OCI-LY3 (cell line): ENCODE data around the gene RCN2.

Experiments used
- H2AFZ ChIP-seq: fragments of 200-600, 300-600 bp; shearing (Covaris generic); 2 replicates; pipeline ENCODE4 v1.6.0; 2014; ENCODE audit warnings: antibody characterized with exemption, low read depth, low read length
- H3K27ac ChIP-seq: fragments of 200-600, 300-600 bp; sonication (generic); 2 replicates; pipeline ENCODE4 v1.5.1; 2014; ENCODE audit warnings: mild to moderate bottlenecking, low read length, moderate library complexity, mixed read lengths
- H3K27me3 ChIP-seq: fragments of 200-600, 300-600 bp; sonication (generic); 2 replicates; pipeline ENCODE4 v1.6.1; 2014; ENCODE audit warnings: low read depth, low read length, mixed read lengths
- H3K36me3 ChIP-seq: fragments of 200-600, 300-600 bp; sonication (generic); replicated peaks from 2 replicates; pipeline ENCODE3; 2014; ENCODE audit warnings: low read depth, low read length, mixed read lengths
- H3K4me1 ChIP-seq: fragments of 300-600, 200-600 bp; sonication (generic); 2 replicates; pipeline ENCODE4 v1.6.1; 2014; ENCODE audit warnings: low read length, mixed read lengths
- H3K4me2 ChIP-seq: fragments of 200-600, 300-600 bp; sonication (generic); 2 replicates; pipeline ENCODE4 v1.6.1; 2014; ENCODE audit warnings: low read length, mixed read lengths
- H3K4me3 ChIP-seq: fragments of 300-600, 200-600 bp; sonication (generic); 2 replicates; pipeline ENCODE4 v1.5.1; 2014; ENCODE audit warnings: antibody characterized with exemption, mild to moderate bottlenecking, low read length, moderate library complexity
- H3K79me2 ChIP-seq: fragments of 300-600, 200-600 bp; shearing (Covaris generic); 2 replicates; pipeline ENCODE4 v1.6.1; 2014; ENCODE audit warnings: mild to moderate bottlenecking, low read length, mixed read lengths
- H3K9ac ChIP-seq: fragments of 300-600, 200-600 bp; shearing (Covaris generic); 2 replicates; pipeline ENCODE4 v1.6.0; 2014; ENCODE audit warnings: mild to moderate bottlenecking, low read length, moderate library complexity
- H3K9me3 ChIP-seq: fragments of 200-600, 300-600 bp; shearing (Covaris generic); 2 replicates; pipeline ENCODE4 v1.6.1; 2014; ENCODE audit warnings: low read length, mixed read lengths; ENCODE audit not compliant: insufficient read depth
- H4K20me1 ChIP-seq: fragments of 200-600, 300-600 bp; sonication (generic); 2 replicates; pipeline ENCODE4 v1.6.1; 2016; ENCODE audit warnings: low read length, mixed read lengths; ENCODE audit not compliant: insufficient read depth
- EZH2phosphoT487 ChIP-seq: fragments of 200-600 bp; shearing (Covaris generic); IDR thresholded peaks from 2 replicates; pipeline ENCODE4 v1.6.1; 2018; ENCODE audit warnings: antibody characterized with exemption, mixed run types, low read depth
- TF ChIP-seq, protein P1 (sequence below): fragments of 200-600, 300-600 bp; sonication (generic); IDR thresholded peaks from 2 replicates; pipeline ENCODE4 v1.5.1; 2014; ENCODE audit warnings: antibody characterized with exemption, low read length, low read depth

RCN2 gene

DNA sequence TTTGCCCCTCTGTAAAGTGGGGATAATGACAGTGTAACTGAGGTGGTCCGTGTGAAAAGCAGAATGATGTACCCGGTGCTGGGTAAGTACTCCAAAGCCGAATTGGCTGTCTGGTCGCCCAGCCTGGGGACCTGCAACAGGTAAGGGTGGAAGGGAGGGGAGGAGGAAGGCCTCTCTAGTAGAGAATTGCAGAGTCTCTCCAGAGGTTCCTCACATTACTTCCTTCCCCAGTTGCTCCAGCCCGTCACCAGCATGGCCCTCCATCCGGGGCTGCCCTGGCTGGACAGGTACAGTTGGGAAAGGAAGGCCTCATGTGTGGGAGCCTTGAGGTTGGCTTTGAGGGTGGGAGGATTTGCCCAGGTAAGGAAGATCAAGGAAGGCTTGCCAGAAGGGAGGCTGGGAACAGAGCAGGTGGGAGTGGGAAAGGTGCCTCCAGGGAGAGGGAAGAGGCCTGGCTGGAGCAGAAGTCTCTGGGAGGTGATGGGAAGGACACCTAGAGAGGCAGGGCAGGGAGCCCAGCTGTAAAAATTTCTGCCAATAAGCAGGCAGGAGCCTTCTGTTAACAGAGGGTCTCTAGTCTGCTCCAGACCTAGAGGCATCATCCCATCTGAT is 61.7 kb downstream of the RCN2 start:
- Histone ChIP-seq H3K4me2 (peak overlapping the region; percentile 88), H3K36me3 (no peaks in the 10 kb centered on the region), H3K79me2 (peaks cover 18% of the 10 kb centered on the region), H2AFZ (0 out of 2 replicates have a peak overlapping the region, but pooled peaks have one; percentile 7), H3K4me3 (peak overlapping the region; percentile 9; the same call in 1 of the 2 replicates), H3K4me1 (peaks cover 86% of the 10 kb centered on the region), H4K20me1 (no peaks in the 10 kb centered on the region), H3K27me3 (no peaks in the 10 kb centered on the region), H3K27ac (peak overlapping the region; percentile 84), H3K9me3 (no peaks in the 10 kb centered on the region), H3K9ac (peak overlapping the region; percentile 77; the same call in 1 of the 2 replicates)
- TF ChIP-seq, protein P1, sequence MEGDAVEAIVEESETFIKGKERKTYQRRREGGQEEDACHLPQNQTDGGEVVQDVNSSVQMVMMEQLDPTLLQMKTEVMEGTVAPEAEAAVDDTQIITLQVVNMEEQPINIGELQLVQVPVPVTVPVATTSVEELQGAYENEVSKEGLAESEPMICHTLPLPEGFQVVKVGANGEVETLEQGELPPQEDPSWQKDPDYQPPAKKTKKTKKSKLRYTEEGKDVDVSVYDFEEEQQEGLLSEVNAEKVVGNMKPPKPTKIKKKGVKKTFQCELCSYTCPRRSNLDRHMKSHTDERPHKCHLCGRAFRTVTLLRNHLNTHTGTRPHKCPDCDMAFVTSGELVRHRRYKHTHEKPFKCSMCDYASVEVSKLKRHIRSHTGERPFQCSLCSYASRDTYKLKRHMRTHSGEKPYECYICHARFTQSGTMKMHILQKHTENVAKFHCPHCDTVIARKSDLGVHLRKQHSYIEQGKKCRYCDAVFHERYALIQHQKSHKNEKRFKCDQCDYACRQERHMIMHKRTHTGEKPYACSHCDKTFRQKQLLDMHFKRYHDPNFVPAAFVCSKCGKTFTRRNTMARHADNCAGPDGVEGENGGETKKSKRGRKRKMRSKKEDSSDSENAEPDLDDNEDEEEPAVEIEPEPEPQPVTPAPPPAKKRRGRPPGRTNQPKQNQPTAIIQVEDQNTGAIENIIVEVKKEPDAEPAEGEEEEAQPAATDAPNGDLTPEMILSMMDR, result no peak
- TF ChIP-seq EZH2phosphoT487, result no peak

DNA sequence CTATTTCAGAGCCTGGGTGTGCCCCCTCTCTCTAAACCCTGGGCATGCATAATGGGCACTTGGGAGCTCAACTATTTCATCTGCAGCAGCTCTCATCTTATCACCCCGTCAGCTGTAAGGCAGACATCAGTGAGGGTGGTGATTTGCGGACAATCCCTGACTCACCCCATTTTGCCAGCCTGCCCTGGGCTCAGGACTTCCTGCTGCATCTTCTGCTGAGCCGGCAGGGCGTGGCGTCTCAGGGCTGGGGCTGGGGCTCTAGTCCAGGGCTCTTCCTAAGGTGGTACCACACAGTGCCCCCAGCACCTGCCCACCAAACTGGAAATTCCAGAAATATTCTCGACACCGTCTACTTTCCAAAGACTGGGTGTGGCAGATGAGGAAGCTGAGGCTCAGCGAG is 62.5 kb downstream of the RCN2 start:
- peaks cover 18% of the 10 kb centered on the region for H3K79me2 ChIP-seq
- no peaks in the 10 kb centered on the region for H4K20me1 ChIP-seq
- H3K4me3 ChIP-seq, result peak overlapping the region; percentile 77
- no peak overlapping the region; the same call in 1 of the 2 replicates for H2AFZ ChIP-seq
- H3K27me3 ChIP-seq, result no peaks in the 10 kb centered on the region
- peak overlapping the region; percentile 77; the same call in 1 of the 2 replicates for H3K9ac ChIP-seq
- no peaks in the 10 kb centered on the region for H3K9me3 ChIP-seq
- H3K27ac ChIP-seq, result peak overlapping the region; percentile 84
- no peaks in the 10 kb centered on the region for H3K36me3 ChIP-seq
- TF ChIP-seq, protein P1, result no peak
- TF ChIP-seq EZH2phosphoT487, result no peak
- peak overlapping the region; percentile 88 for H3K4me2 ChIP-seq
- H3K4me1 ChIP-seq, result peaks cover 79% of the 10 kb centered on the region

DNA sequence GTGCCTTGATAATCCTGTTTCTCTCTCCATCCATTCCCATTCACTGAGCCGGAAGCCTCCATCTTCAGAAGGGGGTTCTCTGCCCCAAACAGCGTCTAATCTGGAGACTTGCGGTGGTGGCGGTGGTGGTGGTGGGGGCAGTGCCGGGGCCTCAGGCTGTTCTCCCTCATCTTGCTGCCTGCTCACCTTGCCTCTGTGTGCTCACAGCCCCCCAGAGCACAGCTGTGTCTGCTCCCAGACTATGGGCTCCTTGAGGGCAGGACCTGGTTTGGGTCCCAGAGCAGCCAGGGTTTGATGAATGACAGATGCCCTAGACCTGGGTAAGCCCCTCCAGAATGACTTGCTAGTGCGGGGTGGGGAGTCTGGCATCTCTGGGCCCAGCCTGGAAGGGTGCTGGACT is 62.9 kb downstream of the RCN2 start:
- H3K4me2 ChIP-seq, result peak overlapping the region; percentile 88

More for the DNA sequence above, 62.9 kb downstream of the RCN2 start:
- no peak for TF ChIP-seq EZH2phosphoT487
- TF ChIP-seq, protein P1, result no peak
- no peaks in the 10 kb centered on the region for H4K20me1 ChIP-seq
- peak overlapping the region; percentile 77 for H3K4me3 ChIP-seq
- peaks cover 18% of the 10 kb centered on the region for H3K79me2 ChIP-seq
- no peaks in the 10 kb centered on the region for H3K27me3 ChIP-seq
- peak overlapping the region; percentile 49; the same call in 1 of the 2 replicates for H2AFZ ChIP-seq
- no peaks in the 10 kb centered on the region for H3K9me3 ChIP-seq
- peak overlapping the region; percentile 84 for H3K27ac ChIP-seq
- H3K9ac ChIP-seq, result peak overlapping the region; percentile 77
- H3K36me3 ChIP-seq, result no peaks in the 10 kb centered on the region
- peaks cover 75% of the 10 kb centered on the region for H3K4me1 ChIP-seq
